HEK293 (cell line): Measurements from ENCODE around the gene LGR5.

ENCODE experiments used
- CTCF ChIP-seq: fragments of 450-650 bp; formaldehyde crosslinking; IDR thresholded peaks from 2 replicates; pipeline ENCODE4 v1.5.1; 2016; ENCODE audit warnings: missing biosample characterization, missing genetic modification characterization
- PATZ1 ChIP-seq: fragments of 450-650 bp; formaldehyde crosslinking; IDR thresholded peaks from 2 replicates; pipeline ENCODE4 v1.5.1; 2016; ENCODE audit warnings: missing biosample characterization, missing genetic modification characterization
- REST ChIP-seq: fragments of 450-650 bp; formaldehyde crosslinking; IDR thresholded peaks from 2 replicates; pipeline ENCODE4 v1.5.1; 2016; ENCODE audit warnings: missing biosample characterization, missing genetic modification characterization
- ZBTB20 ChIP-seq: fragments of 450-650 bp; formaldehyde crosslinking; IDR thresholded peaks from 2 replicates; pipeline ENCODE4 v1.5.1; 2016; ENCODE audit warnings: missing biosample characterization, missing genetic modification characterization
- ZFP41 ChIP-seq: fragments of 450-650 bp; formaldehyde crosslinking; IDR thresholded peaks from 2 replicates; pipeline ENCODE4 v1.5.1; 2016; ENCODE audit warnings: missing biosample characterization, missing genetic modification characterization, borderline replicate concordance
- ZNF596 ChIP-seq: fragments of 450-650 bp; IDR thresholded peaks from 2 replicates; pipeline ENCODE4 v1.5.0; 2018; ENCODE audit warnings: missing biosample characterization, mild to moderate bottlenecking, missing genetic modification characterization, moderate library complexity
- ZNF639 ChIP-seq: fragments of 450-650 bp; formaldehyde crosslinking; IDR thresholded peaks from 2 replicates; pipeline ENCODE4 v1.5.1; 2016; ENCODE audit warnings: missing biosample characterization, missing genetic modification characterization

- TF ChIP-seq ZBTB20 (no peak), ZNF596 (tag by site-specific recombination) (no peak), CTCF (tag by site-specific recombination) (no peak), ZFP41 (tag by site-specific recombination) (no peak), REST (no peak), PATZ1 (tag by site-specific recombination) (no peak), ZNF639 (tag by site-specific recombination) (no peak)
These were observed 81.5 kb downstream of the LGR5 start for GRCh38 chr12:71521125-71521524.
